Measurements from ENCODE around the gene EXD3.

GRCh38 chr9:137366891-137367381, 56.0 kb downstream of the EXD3 start:
- no peak for TF ChIP-seq FOXM1 (IDR thresholded peaks at IDR 0.05; ENCODE audit: borderline replicate concordance, low read depth)
- no peak for TF ChIP-seq TAF1 (IDR thresholded peaks at IDR 0.05; ENCODE audit: low read depth)
- TF ChIP-seq, protein P1, sequence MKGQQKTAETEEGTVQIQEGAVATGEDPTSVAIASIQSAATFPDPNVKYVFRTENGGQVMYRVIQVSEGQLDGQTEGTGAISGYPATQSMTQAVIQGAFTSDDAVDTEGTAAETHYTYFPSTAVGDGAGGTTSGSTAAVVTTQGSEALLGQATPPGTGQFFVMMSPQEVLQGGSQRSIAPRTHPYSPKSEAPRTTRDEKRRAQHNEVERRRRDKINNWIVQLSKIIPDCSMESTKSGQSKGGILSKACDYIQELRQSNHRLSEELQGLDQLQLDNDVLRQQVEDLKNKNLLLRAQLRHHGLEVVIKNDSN (IDR thresholded peaks at IDR 0.05) = no peak
- no peak for TF ChIP-seq YY1 (IDR thresholded peaks at IDR 0.05; ENCODE audit: low read depth)
- TF ChIP-seq CEBPB (IDR thresholded peaks at IDR 0.05) = no peak
- TF ChIP-seq EGR1 (IDR thresholded peaks at IDR 0.05) = no peak
- TF ChIP-seq, protein P2, sequence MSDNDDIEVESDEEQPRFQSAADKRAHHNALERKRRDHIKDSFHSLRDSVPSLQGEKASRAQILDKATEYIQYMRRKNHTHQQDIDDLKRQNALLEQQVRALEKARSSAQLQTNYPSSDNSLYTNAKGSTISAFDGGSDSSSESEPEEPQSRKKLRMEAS (IDR thresholded peaks at IDR 0.05) = no peak
- TF ChIP-seq CREB1 (IDR thresholded peaks at IDR 0.05; ENCODE audit: low read depth) = no peak
- no peak for TF ChIP-seq TCF12 (IDR thresholded peaks at IDR 0.05; ENCODE audit: low read depth)
- TF ChIP-seq ZBTB7A (IDR thresholded peaks at IDR 0.05; ENCODE audit: low read depth) = no peak
- TF ChIP-seq NFIC (IDR thresholded peaks at IDR 0.05) = no peak
- TF ChIP-seq REST (IDR thresholded peaks at IDR 0.05; ENCODE audit: low read depth) = no peak
- TF ChIP-seq TEAD4 (IDR thresholded peaks at IDR 0.05) = no peak

All from Ishikawa (cell line).